HG03520 (cell line): ENCODE data around the gene NCK2.
"Not testable (repeated sequence)": the region's sequence is repeated elsewhere in the genome, so short reads cannot be mapped to it uniquely, and the experiment has no call there.

Source experiments
- ATAC-seq: cut with Tn5 transposase; IDR thresholded peaks from one replicate; pipeline ENCODE4 v1.9.1; 2021; ENCODE audit warnings: mild to moderate bottlenecking, moderate library complexity; ENCODE audit not compliant: unreplicated experiment

The NCK2 gene

GRCh38 chr2:105883911-105884694 is 139.4 kb downstream of the NCK2 start:
- ATAC-seq = no peak

DNA sequence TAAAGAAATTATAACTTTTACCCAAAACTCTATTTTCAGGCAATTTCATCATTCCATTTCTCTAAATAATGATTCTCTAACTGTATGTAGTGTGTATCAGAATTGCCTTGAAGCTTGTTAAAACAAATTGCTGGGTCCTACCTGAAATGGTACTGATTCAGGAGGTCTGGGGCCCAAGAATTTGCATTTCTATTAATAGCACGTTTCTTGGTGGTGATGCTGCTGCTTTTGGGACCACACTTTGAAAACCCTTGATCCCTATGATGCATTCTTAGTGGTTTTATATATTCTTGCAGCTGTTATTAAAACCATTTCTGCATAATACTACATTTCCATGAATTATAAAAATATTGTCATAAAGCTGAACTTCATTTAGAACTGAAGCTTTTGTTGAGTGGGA is 140.7 kb downstream of the NCK2 start:
- ATAC-seq = peak; percentile 55

DNA sequence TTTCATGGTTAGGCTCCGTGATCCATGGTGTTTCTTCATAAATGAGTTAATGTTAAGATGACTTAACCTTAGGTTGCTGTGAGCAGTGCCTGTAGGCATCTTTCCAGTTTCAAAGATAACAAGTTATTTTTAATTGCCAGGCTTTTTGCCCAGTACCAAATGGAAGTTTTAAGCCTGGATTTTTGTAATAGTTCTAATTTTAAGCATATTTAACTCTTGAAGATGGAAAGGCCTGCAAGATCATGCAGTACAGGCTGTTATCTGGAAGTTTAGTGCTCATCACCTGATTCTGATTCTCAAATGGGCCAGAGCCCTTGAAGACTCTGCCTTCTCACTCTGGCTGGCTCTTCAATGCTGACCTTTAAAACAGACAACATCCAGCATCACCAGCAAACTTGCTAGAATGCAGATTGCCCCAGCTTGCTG is 141.3 kb downstream of the NCK2 start:
- no peak for ATAC-seq

DNA sequence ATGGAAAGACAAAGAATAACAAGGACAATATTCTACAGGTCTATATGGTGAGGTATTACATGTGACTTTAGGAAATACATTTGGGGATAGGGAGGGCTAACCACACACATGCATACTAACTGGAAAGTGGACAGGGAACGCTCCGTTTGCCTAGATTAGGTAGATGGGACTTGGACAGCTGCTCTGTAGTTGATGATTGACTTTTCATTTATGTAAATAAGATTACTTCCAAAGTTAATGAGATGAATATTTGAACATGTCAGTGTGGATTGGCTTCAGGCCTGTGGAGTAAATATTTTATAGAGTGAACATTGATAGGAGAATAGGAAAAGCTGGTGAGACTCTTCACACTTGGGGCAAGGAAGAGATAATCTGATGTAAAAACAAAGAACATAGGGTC is 142.0 kb downstream of the NCK2 start:
- no peak for ATAC-seq

GRCh38 chr2:105887256-105887655 is 142.5 kb downstream of the NCK2 start:
- no peak for ATAC-seq

DNA sequence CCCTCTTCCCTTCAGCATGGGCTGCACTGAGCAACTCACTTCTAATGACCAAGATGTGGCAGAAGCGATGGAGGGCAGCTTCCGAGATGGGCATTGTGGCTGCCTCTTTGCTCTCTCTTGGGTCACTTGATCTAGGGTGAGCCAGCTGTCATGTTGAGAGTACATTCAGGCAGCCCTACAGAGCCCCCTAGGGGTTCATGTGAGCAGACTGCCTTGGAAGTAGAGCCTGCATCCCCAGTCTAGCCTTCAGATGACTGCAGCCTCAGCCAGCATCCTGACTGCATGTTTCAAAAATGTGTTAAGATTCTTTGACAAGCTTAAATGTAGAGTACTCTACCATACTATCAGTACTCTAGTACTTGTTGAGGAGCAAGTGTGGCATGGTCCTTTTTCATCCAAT is 143.9 kb downstream of the NCK2 start:
- ATAC-seq = no peak

GRCh38 chr2:105889046-105889445 is 144.3 kb downstream of the NCK2 start:
- ATAC-seq = no peak

DNA sequence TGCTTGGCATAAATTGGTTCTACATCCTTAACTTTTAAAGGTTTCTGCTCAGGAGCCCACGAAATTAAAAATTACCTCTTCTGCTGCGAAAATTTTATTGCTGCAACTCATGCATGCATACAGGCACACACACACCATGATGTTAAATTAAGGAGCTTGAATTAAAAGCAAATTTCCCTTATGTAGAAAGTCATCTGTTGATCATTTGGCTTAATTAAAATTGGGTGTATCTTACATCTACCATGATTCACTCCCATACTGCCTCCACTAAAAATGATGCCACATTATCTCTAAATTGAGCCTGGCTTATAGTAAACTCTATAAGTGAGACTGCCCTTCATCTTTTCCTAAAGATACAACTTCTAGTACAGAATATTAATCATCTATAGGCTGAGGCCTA is 145.4 kb downstream of the NCK2 start:
- ATAC-seq = no peak

GRCh38 chr2:105890856-105891255 is 146.1 kb downstream of the NCK2 start:
- ATAC-seq = no peak

DNA sequence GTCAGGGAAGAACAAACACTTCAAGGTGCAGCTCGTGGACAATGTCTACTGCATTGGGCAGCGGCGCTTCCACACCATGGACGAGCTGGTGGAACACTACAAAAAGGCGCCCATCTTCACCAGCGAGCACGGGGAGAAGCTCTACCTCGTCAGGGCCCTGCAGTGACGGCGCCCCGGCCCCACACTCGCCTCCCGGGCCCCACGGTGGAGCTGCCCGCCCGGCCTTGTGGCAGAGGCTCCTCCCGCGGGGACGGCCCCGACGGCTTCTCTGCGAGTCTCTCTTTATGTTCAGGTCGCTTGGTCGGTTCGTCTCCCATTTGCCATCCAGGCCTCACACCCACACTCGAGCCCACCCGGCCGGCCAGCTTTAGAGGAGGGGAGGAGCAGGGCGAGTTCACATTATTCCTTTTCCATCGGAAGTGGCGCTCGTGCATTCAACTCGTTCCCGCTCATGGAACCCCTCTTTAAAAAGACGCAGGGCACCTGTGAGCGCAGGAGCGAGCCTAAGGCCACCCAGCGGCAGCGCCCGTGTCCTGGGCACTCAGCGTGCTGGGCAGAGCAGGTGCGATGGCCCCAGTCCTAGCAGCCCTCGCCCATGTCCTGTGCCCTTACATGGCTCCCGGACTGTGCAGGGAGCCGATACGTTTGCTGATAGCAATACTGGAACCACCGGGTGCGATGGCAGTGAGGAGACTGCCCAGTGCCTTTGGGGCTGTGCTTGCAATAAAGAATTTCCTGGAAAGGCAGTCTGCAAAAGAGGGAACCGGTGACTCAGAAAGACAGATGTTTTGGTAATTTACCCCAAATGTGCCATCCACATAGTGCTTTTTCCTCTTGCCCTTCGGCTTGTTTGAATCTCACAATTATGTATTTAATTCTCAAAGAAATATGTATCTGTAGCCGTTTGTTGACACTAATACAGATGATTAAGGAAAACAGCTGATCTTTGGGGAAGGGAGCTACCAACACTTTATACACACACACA is 148.6 kb downstream of the NCK2 start:
- ATAC-seq = no peak

- ATAC-seq = no peak
Measured at GRCh38 chr2:105894327-105894944, 149.7 kb downstream of the NCK2 start.

DNA sequence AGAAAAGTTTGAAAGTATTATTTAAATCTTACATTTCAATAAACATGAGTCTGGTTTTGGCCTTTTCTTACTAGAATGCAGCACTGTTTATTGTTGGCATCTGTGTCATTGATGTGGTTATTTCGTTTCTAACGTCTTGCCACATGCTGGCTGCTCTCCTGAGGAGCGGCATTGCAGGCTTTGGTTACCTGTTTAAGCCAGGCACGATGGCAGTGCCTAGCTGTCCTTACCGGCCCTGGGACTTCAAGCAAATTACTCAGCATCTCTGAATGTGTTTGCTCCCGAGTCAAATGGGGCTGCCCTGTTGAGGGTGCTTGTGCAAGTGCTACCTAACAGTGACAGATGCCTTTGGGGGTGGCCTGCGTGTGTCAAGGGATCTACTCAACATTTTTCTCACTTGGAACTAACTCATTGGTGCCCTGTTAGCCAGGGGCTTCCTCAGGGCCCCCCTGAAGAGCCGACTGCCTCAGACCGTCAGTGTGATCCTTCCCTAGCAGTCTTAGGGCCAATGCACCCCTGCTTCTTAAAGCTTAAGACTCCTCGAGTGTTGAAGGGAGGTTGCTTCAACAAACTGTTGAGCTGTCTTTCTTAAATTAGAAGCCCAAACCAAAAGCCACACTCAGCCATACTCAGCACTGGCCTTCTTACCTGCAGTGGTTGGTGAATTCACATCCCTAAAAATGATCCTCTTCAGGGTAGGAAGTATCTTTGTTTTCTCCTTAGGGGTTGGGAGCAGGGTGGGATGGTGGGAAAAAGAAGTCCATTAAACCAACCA is 151.5 kb downstream of the NCK2 start:
- ATAC-seq = no peak

DNA sequence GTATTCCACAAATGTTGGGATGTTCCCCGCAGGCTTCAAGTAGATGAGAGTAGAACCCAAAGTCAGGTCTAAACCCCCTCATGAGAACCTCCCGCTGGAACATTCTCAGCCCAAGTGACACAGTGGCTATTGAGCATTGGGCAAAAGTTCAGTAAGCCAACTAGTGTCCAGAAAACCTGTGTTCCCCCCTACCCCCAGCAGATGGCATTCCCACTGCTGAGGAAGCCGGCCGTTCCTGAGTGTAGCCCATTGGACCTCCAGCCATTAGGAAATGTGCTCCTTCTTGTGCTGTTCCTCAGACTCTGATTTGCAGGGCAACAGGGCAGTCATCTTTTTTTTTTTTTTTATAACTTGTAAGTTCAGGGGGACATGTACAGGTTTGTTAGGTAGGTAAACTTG is 152.1 kb downstream of the NCK2 start:
- no peak for ATAC-seq

DNA sequence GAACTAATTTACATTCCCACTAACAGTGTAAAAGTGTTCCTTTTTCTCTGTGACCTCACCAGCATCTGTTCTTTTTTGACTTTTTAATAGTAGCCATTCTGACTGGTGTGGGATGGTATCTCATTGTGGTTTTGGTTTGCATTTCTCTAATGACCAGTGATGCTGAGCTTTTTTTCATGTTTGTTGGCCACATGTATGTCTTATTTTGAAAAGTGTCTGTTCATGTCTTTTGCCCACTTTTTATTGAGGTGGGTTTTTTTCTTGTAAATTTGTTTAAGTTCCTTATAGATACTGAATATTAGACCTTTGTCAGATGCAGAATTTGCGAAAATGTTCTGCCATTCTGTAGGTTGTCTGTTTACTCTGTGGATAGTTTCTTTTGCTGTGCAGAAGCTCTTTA is 153.0 kb downstream of the NCK2 start:
- ATAC-seq = not testable (repeated sequence)

- no peak for ATAC-seq
Measured at GRCh38 chr2:105903051-105903674, 158.5 kb downstream of the NCK2 start.

- ATAC-seq = peak; percentile 85
Measured at GRCh38 chr2:105904938-105905337, 160.2 kb downstream of the NCK2 start.

GRCh38 chr2:105906481-105906880 is 161.8 kb downstream of the NCK2 start:
- no peak for ATAC-seq

GRCh38 chr2:105907184-105907583 is 162.5 kb downstream of the NCK2 start:
- ATAC-seq = no peak

DNA sequence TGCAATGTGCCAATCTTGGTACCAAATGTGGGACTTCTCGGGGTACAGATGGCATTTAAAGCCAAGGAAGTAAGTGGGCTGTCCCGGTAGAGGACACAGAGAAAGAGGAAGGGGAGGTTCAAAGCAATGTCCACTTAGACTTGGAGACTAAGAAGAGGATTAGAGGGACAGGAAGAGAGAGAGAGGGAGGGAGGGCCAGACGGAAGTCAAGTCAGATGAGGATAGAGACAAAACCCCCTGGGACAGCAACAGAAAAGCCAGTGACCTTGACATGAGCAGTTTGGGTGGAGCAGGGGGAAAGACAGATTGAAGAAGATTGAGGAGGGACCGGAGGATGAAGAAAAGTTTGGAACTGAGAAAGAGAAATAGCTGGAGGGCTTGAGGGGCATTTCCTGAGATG is 164.5 kb downstream of the NCK2 start:
- no peak for ATAC-seq
